ENCODE measurements around the gene SF3B5.
A peak's percentile ranks its signal among the peaks of the same experiment; 100 is the strongest.

Gene SF3B5

DNA sequence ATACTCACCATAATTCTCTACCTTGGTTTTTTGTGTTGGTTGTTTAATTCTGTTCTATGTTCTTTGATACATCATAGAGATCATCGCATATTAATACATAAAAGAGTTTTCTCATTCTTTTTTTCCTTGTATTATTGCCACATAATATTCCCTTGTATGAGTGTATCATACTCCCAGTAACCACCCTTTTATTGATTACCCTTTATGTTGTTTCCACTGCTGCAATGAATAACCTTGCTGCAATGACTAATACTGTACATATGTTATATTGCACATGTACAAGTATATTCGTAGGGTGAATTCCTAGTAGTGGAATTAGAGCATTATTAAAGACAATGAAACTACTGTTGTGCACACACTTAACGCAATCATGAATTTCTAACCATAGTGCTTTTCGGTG, 9.1 kb upstream of the SF3B5 start:
- Mint-ChIP-seq H3K36me3 (ENCODE audit: low read depth) (no peaks in the 10 kb centered on the region), H3K27ac (no peak overlapping the region), H3K4me3 (no peak overlapping the region), H3K4me1 (peaks cover 5% of the 10 kb centered on the region), H3K9me3 (no peaks in the 10 kb centered on the region), H3K27me3 (ENCODE audit: low read depth) (peaks cover 3% of the 10 kb centered on the region)
- TF ChIP-seq, protein P1, sequence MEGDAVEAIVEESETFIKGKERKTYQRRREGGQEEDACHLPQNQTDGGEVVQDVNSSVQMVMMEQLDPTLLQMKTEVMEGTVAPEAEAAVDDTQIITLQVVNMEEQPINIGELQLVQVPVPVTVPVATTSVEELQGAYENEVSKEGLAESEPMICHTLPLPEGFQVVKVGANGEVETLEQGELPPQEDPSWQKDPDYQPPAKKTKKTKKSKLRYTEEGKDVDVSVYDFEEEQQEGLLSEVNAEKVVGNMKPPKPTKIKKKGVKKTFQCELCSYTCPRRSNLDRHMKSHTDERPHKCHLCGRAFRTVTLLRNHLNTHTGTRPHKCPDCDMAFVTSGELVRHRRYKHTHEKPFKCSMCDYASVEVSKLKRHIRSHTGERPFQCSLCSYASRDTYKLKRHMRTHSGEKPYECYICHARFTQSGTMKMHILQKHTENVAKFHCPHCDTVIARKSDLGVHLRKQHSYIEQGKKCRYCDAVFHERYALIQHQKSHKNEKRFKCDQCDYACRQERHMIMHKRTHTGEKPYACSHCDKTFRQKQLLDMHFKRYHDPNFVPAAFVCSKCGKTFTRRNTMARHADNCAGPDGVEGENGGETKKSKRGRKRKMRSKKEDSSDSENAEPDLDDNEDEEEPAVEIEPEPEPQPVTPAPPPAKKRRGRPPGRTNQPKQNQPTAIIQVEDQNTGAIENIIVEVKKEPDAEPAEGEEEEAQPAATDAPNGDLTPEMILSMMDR (IDR thresholded peaks at IDR 0.05; ENCODE audit: unreplicated experiment in 3 of 3): no peak

DNA sequence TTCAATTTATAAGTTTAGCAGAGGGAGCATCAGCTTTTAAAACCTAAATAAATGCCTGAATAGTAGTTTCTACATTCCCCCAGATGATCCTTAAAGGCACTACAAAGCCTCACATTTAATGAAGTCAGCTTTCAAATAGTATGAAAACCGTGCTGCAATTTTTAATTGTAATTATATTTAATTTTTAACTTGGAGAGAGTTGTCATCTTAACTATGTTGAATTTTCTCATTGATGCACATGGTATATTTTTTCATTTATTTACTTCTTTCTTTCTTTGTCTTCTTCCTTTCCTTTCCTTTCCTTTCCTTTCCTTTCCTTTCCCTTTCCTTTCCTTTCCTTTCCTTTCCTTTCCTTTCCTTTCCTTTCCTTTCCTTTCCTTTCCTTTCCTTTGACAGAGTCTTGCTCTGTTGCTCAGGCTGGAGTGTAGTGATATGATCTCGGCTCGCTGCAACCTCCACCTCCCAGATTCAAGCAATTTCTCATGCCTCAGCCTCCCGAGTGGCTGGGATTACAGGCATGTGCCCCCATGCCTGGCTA, 7.7 kb upstream of the SF3B5 start:
- H3K27me3 Mint-ChIP-seq (ENCODE audit: low read depth): no peaks in the 10 kb centered on the region

DNA sequence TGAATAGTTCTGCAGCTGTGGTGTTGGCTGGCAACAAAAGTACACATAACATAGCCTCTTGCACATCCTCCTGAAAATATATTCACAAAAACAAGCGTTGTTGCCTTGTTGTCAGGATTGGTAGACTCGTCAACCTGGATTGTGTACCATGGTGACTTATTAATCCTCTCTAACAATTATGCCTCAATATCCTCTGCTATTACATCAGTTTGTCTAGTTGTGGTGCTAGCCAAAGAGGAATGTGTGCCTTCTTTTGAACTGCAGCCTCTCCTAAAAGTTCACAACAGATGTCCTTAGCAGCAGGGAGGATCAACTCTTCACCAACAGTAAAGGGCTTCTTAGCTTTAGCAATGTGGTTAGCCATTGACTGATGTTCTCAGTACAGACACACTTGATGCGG, 3.6 kb upstream of the SF3B5 start:
- Mint-ChIP-seq H3K27me3 (ENCODE audit: low read depth) (no peaks in the 10 kb centered on the region), H3K9me3 (no peaks in the 10 kb centered on the region)
- TF ChIP-seq, protein P1 (IDR thresholded peaks at IDR 0.05; ENCODE audit: unreplicated experiment in 3 of 3): no peak

More for the DNA sequence above, 7.7 kb upstream of the SF3B5 start:
- Mint-ChIP-seq H3K4me3 (no peak overlapping the region), H3K36me3 (ENCODE audit: low read depth) (no peaks in the 10 kb centered on the region), H3K4me1 (peaks cover 5% of the 10 kb centered on the region), H3K9me3 (no peaks in the 10 kb centered on the region), H3K27ac (no peak overlapping the region)
- TF ChIP-seq, protein P1 (IDR thresholded peaks at IDR 0.05; ENCODE audit: unreplicated experiment in 3 of 3): no peak

GRCh38 chr6:144094731-144095133, 641 bp downstream of the SF3B5 start:
- TF ChIP-seq, protein P1 (IDR thresholded peaks at IDR 0.05; ENCODE audit: unreplicated experiment in 3 of 3): no peak
- Mint-ChIP-seq H3K36me3 (ENCODE audit: low read depth) (peaks cover 4% of the 10 kb centered on the region), H3K4me1 (peaks cover 12% of the 10 kb centered on the region), H3K27me3 (ENCODE audit: low read depth) (no peaks in the 10 kb centered on the region), H3K27ac (peak overlapping the region; percentile 67 to 98 (median 92)), H3K4me3 (peak overlapping the region; percentile 95 to 98 (median 96)), H3K9me3 (no peaks in the 10 kb centered on the region)

More for the DNA sequence above, 3.6 kb upstream of the SF3B5 start:
- no peak overlapping the region for H3K27ac Mint-ChIP-seq
- peak overlapping the region in 2 of 3 experiments; percentile 10 to 43 for H3K4me3 Mint-ChIP-seq
- H3K4me1 Mint-ChIP-seq: peaks cover 9% of the 10 kb centered on the region
- H3K36me3 Mint-ChIP-seq (ENCODE audit: low read depth): peaks cover 3% of the 10 kb centered on the region

- Mint-ChIP-seq H3K9me3 (no peaks in the 10 kb centered on the region), H3K36me3 (ENCODE audit: low read depth) (peaks cover 4% of the 10 kb centered on the region), H3K4me1 (peaks cover 12% of the 10 kb centered on the region), H3K27me3 (ENCODE audit: low read depth) (no peaks in the 10 kb centered on the region), H3K4me3 (peak overlapping the region; percentile 95 to 98 (median 96)), H3K27ac (peak overlapping the region in 1 of 3 experiments; percentile 98)
- TF ChIP-seq, protein P1 (IDR thresholded peaks at IDR 0.05; ENCODE audit: unreplicated experiment in 3 of 3): no peak
Observed at GRCh38 chr6:144093658-144094057, 1.7 kb downstream of the SF3B5 start.

- Mint-ChIP-seq H3K27ac (no peak overlapping the region), H3K36me3 (ENCODE audit: low read depth) (peaks cover 4% of the 10 kb centered on the region), H3K27me3 (ENCODE audit: low read depth) (no peaks in the 10 kb centered on the region), H3K9me3 (no peaks in the 10 kb centered on the region), H3K4me1 (peaks cover 12% of the 10 kb centered on the region), H3K4me3 (peak overlapping the region; percentile 95 to 98 (median 96))
- TF ChIP-seq, protein P1 (IDR thresholded peaks at IDR 0.05; ENCODE audit: unreplicated experiment in 3 of 3): no peak
Observed at GRCh38 chr6:144093236-144093635, 2.1 kb downstream of the SF3B5 start.
